22Rv1 (cell line): ENCODE data around the gene DIAPH2.

Source experiments
- ZFX ChIP-seq: fragments of 450-650 bp; IDR thresholded peaks from 2 replicates; pipeline ENCODE4 v1.6.1; 2017; ENCODE audit warnings: antibody characterized with exemption, borderline replicate concordance
- TF ChIP-seq, protein P1 (sequence below): fragments of 450-650 bp; IDR thresholded peaks from 2 replicates; pipeline ENCODE4 v1.5.1; 2017; ENCODE audit warnings: mild to moderate bottlenecking

DNA sequence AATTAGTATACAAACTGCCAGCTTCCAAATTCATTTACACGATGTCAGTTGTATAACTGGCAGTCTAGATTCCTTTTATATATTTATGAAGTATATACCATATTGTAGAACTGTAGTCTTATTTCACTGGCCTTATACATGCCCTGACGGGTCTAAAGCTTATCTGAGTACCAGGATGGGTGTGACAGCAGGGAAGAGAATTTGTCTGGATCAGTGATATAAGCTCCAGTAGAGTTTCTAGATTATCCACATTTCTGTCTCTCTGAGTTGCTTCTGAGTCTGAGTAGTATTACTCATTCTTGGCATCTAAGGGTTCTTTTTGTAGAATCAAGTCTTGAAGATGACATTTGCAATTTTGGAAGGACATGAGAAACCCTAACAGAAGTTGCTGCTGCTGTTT is 300.4 kb downstream of the DIAPH2 start:
- TF ChIP-seq, protein P1, sequence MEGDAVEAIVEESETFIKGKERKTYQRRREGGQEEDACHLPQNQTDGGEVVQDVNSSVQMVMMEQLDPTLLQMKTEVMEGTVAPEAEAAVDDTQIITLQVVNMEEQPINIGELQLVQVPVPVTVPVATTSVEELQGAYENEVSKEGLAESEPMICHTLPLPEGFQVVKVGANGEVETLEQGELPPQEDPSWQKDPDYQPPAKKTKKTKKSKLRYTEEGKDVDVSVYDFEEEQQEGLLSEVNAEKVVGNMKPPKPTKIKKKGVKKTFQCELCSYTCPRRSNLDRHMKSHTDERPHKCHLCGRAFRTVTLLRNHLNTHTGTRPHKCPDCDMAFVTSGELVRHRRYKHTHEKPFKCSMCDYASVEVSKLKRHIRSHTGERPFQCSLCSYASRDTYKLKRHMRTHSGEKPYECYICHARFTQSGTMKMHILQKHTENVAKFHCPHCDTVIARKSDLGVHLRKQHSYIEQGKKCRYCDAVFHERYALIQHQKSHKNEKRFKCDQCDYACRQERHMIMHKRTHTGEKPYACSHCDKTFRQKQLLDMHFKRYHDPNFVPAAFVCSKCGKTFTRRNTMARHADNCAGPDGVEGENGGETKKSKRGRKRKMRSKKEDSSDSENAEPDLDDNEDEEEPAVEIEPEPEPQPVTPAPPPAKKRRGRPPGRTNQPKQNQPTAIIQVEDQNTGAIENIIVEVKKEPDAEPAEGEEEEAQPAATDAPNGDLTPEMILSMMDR: no peak
- no peak for TF ChIP-seq ZFX
